Measurements from ENCODE around the gene CORO1C. TPM values are rescaled to one million over a fixed set of nuclear protein-coding genes. Genes with fewer than 3 reads are reported as not detected.

CORO1C gene
- total RNA-seq, 2 donors from 2014 or later = 59.6 to 70.7 TPM

DNA sequence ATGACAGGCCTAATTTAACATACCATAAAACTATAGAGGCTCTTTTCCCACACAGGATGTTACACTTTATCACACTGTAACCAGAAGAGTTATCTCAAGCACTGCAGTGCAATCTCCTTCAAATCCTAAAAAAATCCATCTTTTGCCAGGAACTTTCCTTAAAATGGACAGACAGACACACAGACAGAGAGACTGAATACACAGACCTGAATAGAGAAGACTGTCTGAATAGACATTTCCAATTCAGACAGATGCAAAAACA lies 6.5 kb downstream of the CORO1C start:
- Histone ChIP-seq H3K27ac (peak overlapping the region; percentile 64 to 73), H3K27me3 (no peaks in the 10 kb centered on the region), H3K9me3 (no peaks in the 10 kb centered on the region), H3K4me1 (peaks cover 0 to 84% of the 10 kb centered on the region in 2 donors), H3K4me3 (no peak overlapping the region), H3K36me3 (no peaks in the 10 kb centered on the region)
- no peak for DNase-seq (ENCODE audit: low spot score)
- TF ChIP-seq, protein P1, sequence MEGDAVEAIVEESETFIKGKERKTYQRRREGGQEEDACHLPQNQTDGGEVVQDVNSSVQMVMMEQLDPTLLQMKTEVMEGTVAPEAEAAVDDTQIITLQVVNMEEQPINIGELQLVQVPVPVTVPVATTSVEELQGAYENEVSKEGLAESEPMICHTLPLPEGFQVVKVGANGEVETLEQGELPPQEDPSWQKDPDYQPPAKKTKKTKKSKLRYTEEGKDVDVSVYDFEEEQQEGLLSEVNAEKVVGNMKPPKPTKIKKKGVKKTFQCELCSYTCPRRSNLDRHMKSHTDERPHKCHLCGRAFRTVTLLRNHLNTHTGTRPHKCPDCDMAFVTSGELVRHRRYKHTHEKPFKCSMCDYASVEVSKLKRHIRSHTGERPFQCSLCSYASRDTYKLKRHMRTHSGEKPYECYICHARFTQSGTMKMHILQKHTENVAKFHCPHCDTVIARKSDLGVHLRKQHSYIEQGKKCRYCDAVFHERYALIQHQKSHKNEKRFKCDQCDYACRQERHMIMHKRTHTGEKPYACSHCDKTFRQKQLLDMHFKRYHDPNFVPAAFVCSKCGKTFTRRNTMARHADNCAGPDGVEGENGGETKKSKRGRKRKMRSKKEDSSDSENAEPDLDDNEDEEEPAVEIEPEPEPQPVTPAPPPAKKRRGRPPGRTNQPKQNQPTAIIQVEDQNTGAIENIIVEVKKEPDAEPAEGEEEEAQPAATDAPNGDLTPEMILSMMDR (IDR thresholded peaks at IDR 0.05) = no peak

DNA sequence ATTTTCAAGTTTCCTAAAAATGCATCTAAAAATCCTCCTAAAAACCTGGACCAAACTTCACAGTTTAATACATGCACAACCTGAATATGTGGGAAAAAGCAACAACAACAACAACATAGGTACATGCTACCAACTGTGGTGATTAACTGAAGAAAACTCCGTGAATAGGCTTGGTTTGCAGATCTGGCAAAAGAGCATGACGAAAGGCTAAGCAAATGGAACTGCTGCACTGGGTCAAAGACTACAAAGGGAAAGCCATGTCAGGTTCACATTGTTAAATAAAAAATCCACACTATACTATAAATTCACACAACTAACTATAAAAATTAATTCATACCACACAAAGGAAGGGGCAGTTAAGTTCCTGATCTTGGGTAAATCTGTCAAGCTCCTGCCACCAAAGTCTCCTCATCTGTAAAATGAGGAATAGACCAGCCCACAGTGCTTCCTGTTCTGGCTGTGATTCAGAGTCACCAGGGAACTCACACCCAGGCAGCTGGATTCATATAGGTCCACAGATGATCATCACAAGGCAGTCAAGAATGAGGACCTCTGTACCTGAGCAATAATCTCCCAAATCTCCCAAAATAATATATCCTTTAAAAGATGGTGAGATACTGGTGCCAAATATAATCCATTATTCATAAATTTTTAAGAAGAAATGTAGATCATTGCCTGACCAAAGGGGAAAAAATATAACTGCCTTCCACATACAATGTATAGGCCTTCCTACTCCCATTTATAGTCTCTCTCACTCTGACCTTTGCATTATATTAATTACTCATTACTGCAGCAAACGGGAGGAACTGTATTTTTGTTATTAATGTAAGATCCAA lies 7.0 kb downstream of the CORO1C start:
- Histone ChIP-seq H3K4me1 (peaks cover 0 to 82% of the 10 kb centered on the region in 2 donors), H3K4me3 (no peak overlapping the region), H3K27ac (peak overlapping the region; percentile 64 to 73), H3K36me3 (no peaks in the 10 kb centered on the region), H3K9me3 (no peaks in the 10 kb centered on the region), H3K27me3 (no peaks in the 10 kb centered on the region)
- no peak for DNase-seq (ENCODE audit: low spot score)
- TF ChIP-seq, protein P1 (IDR thresholded peaks at IDR 0.05) = no peak

DNA sequence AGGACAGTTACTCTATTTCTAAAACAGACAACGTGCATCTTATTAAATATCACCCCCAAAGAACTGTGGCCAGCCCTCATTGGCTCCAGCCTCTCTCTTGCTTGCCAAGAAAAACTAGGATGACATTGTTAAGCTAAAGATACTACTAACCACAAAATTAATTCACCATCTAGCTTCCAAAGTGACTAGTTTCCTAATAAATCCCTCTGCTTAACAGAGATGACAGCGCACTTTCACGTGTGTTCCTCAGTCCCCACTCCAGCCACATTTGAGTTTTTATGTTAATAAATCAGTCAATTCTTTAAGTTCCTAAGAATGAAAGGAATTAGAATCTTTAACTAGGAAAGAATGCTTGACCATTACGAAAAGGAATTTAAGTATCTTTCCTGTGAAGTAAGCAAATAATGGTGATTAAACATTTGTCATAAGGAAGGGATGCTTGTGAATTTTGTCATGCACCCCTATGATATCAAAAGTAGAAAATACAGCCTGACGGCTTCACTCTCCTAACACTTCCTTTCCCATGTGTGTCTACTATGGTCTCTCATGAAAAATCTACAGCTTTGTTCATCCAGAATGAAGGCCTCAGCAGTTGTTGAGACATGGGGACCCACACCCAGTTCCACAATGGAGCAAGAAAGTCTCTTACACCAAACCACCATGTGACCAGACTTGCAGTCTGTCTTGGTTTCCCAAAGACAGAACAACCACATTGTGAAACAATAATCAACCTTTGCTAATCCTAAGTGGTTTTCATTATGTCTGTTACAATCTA lies 8.1 kb downstream of the CORO1C start:
- no peaks in the 10 kb centered on the region for H3K36me3 ChIP-seq
- H3K4me1 ChIP-seq = peaks cover 0 to 81% of the 10 kb centered on the region in 2 donors
- no peak overlapping the region for H3K4me3 ChIP-seq
- H3K9me3 ChIP-seq = no peaks in the 10 kb centered on the region
- H3K27ac ChIP-seq = peak overlapping the region; percentile 64 to 73
- H3K27me3 ChIP-seq = no peaks in the 10 kb centered on the region
- TF ChIP-seq, protein P1 (IDR thresholded peaks at IDR 0.05) = no peak
- no peak for DNase-seq (ENCODE audit: low spot score)

DNA sequence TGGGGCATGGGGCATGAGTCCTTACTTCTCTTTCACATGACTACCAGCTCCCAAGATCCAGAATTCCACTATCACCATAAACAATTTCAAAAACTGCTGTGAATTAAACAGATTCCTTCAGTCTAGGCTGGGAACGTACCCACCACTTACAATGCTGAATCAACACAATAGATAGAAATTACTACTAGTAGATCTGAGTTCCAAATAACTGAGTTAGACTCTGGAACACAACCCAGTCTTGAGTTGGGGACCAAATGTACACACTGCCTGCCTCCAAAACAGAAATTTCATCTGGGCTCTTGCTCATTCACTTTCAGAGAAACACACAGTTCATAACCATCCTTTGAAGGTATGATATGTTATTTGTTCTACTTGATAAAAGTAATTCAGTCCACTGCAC lies 8.9 kb downstream of the CORO1C start:
- Histone ChIP-seq H3K27me3 (no peaks in the 10 kb centered on the region), H3K9me3 (no peaks in the 10 kb centered on the region), H3K4me3 (no peak overlapping the region), H3K27ac (peak overlapping the region; percentile 64 to 73), H3K4me1 (peaks cover 0 to 82% of the 10 kb centered on the region in 2 donors), H3K36me3 (no peaks in the 10 kb centered on the region)
- TF ChIP-seq, protein P1 (IDR thresholded peaks at IDR 0.05) = no peak
- DNase-seq (ENCODE audit: low spot score) = no peak

DNA sequence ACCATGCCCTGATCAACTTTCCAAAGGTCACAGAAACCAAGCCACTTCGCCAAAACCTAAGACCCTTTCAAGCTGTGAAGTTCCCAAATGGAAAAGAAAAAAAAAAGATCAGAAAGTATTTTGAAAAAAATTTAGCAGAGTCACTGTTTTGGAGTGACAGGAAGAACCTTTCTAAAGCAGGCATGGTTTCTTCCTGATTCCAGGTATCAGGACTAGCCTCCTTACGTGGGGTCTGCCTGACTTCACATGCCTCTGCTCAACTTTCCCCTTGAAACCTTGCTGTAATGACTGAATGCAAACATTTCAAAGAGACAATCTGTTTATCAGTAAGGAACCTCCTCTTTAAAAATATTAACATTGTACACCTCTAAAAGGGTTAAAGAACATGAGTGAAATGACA lies 9.5 kb downstream of the CORO1C start:
- peak overlapping the region; percentile 64 to 73 for H3K27ac ChIP-seq
- H3K4me1 ChIP-seq = peaks cover 0 to 82% of the 10 kb centered on the region in 2 donors
- TF ChIP-seq, protein P1 (IDR thresholded peaks at IDR 0.05) = no peak
- no peaks in the 10 kb centered on the region for H3K27me3 ChIP-seq
- no peak for DNase-seq (ENCODE audit: low spot score)
- H3K4me3 ChIP-seq = no peak overlapping the region
- H3K9me3 ChIP-seq = no peaks in the 10 kb centered on the region
- H3K36me3 ChIP-seq = no peaks in the 10 kb centered on the region

Measured in right atrium auricular region (tissue), 2 donors.